Activated CD4-positive, alpha-beta memory T cell treated with anti-CD3 and anti-CD28 coated beads, Interleukin-2, amount 10 ng/mL, durations not matched to agents 7 days and 5 days (primary cell): ENCODE data around the gene GXYLT2. TPM values are rescaled to one million over a fixed set of nuclear protein-coding genes. Genes with fewer than 3 reads are reported as not detected.

Experiments
- CTCF ChIA-PET: fragments of 350-600 bp; sonication (Branson Sonifier 250); formaldehyde crosslinking; loops from one replicate; lab custom pipeline; 2021; ENCODE audit warnings: antibody characterized with exemption, inconsistent platforms; lab: Charles Lee
- POLR2A ChIA-PET: fragments of 350-600 bp; sonication (Branson Sonifier 250); formaldehyde crosslinking; loops from one replicate; lab custom pipeline; 2021; ENCODE audit warnings: antibody characterized with exemption; lab: Charles Lee
- DNase-seq: peaks from one replicate; pipeline ENCODE4 v3.0.0-alpha.2; 2020
- H3K27ac Mint-ChIP-seq: one replicate; pipeline ENCODE4 v1.8.0; 2021; ENCODE audit warnings: mild to moderate bottlenecking, mixed read lengths
- H3K27me3 Mint-ChIP-seq: one replicate; pipeline ENCODE4 v1.8.0; 2021; ENCODE audit warnings: mixed read lengths
- H3K36me3 Mint-ChIP-seq: one replicate; pipeline ENCODE4 v1.8.0; 2021; ENCODE audit warnings: low read depth, mixed read lengths
- H3K4me1 Mint-ChIP-seq: one replicate; pipeline ENCODE4 v1.8.0; 2021; ENCODE audit warnings: mixed read lengths
- H3K4me3 Mint-ChIP-seq: one replicate; pipeline ENCODE4 v1.8.0; 2021; ENCODE audit warnings: mild to moderate bottlenecking, mixed read lengths
- H3K9me3 Mint-ChIP-seq: one replicate; pipeline ENCODE4 v1.8.0; 2021; ENCODE audit warnings: mixed read lengths
- total RNA-seq, 2 experiments: library from RNA; stranded (reverse); gene quantifications; one replicate each; pipeline ENCODE4 v1.2.3, GENCODE V29; 2021

GXYLT2 gene, protein sequence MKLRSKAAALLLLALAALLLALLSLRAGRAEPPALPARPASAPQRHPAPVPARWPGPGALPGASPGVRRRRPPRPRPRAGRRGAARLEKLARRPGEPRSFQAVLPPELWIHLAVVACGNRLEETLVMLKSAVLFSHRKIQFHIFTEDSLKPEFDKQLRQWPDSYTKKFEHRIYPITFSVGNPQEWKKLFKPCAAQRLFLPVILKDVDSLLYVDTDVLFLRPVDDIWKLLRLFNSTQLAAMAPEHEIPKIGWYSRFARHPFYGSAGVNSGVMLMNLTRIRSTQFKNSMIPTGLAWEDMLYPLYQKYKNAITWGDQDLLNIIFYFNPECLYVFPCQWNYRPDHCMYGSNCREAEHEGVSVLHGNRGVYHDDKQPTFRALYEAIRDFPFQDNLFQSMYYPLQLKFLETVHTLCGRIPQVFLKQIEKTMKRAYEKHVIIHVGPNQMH
- total RNA-seq: not detected

DNA sequence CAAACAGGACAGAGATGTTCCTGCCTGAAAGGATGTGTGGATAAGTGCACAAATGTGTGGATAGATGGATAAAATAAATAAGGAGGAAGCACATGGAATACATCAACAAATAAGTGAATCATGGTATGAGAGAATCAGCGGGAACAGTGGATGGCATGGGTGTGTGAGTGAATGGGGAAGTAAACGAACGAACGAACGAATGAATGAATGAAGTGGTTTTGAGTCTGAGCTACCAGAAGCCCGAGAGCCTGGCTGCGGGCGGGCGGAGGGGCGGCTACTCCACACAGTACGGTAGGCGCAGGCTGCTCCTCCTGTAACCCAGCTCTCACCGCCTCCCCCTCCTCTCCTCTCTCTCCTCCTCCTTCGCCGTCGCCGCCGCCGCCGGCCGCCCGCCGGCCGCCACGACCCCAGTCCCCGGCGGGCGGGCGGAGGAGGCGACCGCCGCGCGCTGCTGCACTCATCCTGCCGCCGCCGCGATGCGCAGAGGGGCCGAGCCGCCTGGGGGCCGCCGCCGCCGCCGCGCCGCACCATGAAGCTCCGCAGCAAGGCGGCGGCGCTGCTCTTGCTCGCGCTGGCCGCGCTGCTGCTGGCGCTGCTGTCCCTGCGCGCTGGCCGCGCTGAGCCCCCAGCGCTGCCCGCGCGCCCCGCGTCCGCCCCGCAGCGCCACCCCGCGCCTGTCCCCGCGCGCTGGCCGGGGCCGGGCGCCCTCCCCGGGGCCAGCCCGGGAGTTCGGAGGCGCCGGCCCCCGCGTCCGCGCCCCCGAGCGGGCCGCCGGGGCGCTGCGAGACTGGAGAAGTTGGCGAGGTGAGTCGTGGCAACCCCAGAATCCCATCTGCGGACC, at the start of gene GXYLT2:
TSS of gene GXYLT2 (plus strand) at position 342 of the 841 bp plus-strand sequence. CDS start at position 530, 188 bp downstream.
- POLR2A ChIA-PET: no interaction called here
- Mint-ChIP-seq H3K4me3 (peak within 1 kb of the TSS; percentile 49), H3K27ac (no peak within 1 kb of the TSS), H3K9me3 (no peaks in the 10 kb centered on the region), H3K27me3 (peaks cover 83% of the 10 kb centered on the region), H3K36me3 (peaks cover 4% of the 10 kb centered on the region), H3K4me1 (peaks cover 6% of the 10 kb centered on the region)
- DNase-seq: peak; percentile 21
- CTCF ChIA-PET: interaction anchor here (1.0 to 2.0 kb wide), 3 partner anchors 9 to 37 kb away, joined by 3 to 7 read pairs (median 4); no protein-coding TSS in a partner anchor

- Mint-ChIP-seq H3K27me3 (no peaks in the 10 kb centered on the region), H3K4me1 (peaks cover 2% of the 10 kb centered on the region), H3K27ac (no peak overlapping the region), H3K9me3 (no peaks in the 10 kb centered on the region), H3K36me3 (peaks cover 32% of the 10 kb centered on the region), H3K4me3 (no peak overlapping the region)
- ChIA-PET CTCF (interaction anchor here (1.1 kb wide), 1 partner anchor 173 kb away, joined by 4 read pairs; no protein-coding TSS in a partner anchor), POLR2A (no interaction called here)
- no peak for DNase-seq
These were observed 48.8 kb upstream of the GXYLT2 start for GRCh38 chr3:72839057-72839456.

- H3K4me1 Mint-ChIP-seq: peaks cover 48% of the 10 kb centered on the region
- DNase-seq: no peak
- POLR2A ChIA-PET: no interaction called here
These were observed 43.3 kb upstream of the GXYLT2 start for GRCh38 chr3:72844436-72844993.

DNA sequence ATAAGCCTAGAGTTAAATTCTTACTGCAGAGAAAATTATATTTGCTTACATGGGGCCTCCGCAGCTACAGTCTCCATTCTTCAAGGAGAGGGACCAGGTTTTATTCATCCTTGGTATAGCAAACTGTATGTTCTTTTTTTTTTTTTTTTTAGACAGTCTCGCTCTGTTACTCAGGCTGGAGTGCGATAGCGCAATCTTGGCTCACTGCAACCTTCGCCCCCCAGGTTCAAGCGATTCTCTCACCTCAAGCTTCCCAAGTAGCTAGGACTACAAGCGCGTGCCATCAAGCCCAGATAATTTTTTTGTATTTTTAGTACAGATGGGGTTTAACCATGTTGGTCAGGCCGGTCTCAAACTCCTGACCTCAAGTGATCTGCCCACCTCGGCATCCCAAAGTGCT, 41.7 kb upstream of the GXYLT2 start:
- Mint-ChIP-seq H3K4me1 (peaks cover 51% of the 10 kb centered on the region), H3K27me3 (peaks cover 12% of the 10 kb centered on the region), H3K9me3 (no peaks in the 10 kb centered on the region), H3K27ac (no peak overlapping the region), H3K4me3 (peak overlapping the region; percentile 1), H3K36me3 (peaks cover 14% of the 10 kb centered on the region)
- DNase-seq: no peak
- POLR2A ChIA-PET: no interaction called here
- CTCF ChIA-PET: interaction anchor here (0.6 to 0.9 kb wide), 4 partner anchors 24 to 970 kb away, joined by 3 to 4 read pairs (median 3); no protein-coding TSS in a partner anchor

More at GRCh38 chr3:72844436-72844993, 43.3 kb upstream of the GXYLT2 start:
- no peaks in the 10 kb centered on the region for H3K9me3 Mint-ChIP-seq
- H3K27ac Mint-ChIP-seq: no peak overlapping the region
- H3K4me3 Mint-ChIP-seq: no peak overlapping the region
- peaks cover 20% of the 10 kb centered on the region for H3K36me3 Mint-ChIP-seq
- CTCF ChIA-PET: no interaction called here
- peaks cover 4% of the 10 kb centered on the region for H3K27me3 Mint-ChIP-seq

GRCh38 chr3:72847282-72847681, 40.6 kb upstream of the GXYLT2 start:
- Mint-ChIP-seq H3K36me3 (peaks cover 6% of the 10 kb centered on the region), H3K4me1 (peaks cover 51% of the 10 kb centered on the region), H3K27ac (peak overlapping the region; percentile 47), H3K4me3 (peak overlapping the region; percentile 93), H3K27me3 (peaks cover 16% of the 10 kb centered on the region), H3K9me3 (no peaks in the 10 kb centered on the region)
- ChIA-PET CTCF (interaction anchor here (1.1 to 2.1 kb wide), 2 partner anchors 25 to 209 kb away, joined by 6 to 9 read pairs; no protein-coding TSS in a partner anchor), POLR2A (interaction anchor here (1.3 to 1.6 kb wide), 3 partner anchors 9 to 25 kb away, joined by 3 to 7 read pairs (median 4); no protein-coding TSS in a partner anchor)
- no peak for DNase-seq

GRCh38 chr3:72847751-72848702, 39.8 kb upstream of the GXYLT2 start, which contains the start of gene SHQ1:
TSS of gene SHQ1 (minus strand) at chr3:72848445. CDS start at chr3:72848340, 105 bp downstream.
- CTCF ChIA-PET: interaction anchor here (1.1 to 2.1 kb wide), 3 partner anchors 25 to 237 kb away, joined by 3 to 9 read pairs (median 6); no protein-coding TSS in a partner anchor
- Mint-ChIP-seq H3K4me1 (peaks cover 51% of the 10 kb centered on the region), H3K27me3 (peaks cover 17% of the 10 kb centered on the region), H3K4me3 (peak within 1 kb of the TSS; percentile 93), H3K27ac (peak within 1 kb of the TSS; percentile 47), H3K36me3 (peaks cover 6% of the 10 kb centered on the region), H3K9me3 (no peaks in the 10 kb centered on the region)
- DNase-seq: peak; percentile 95
- POLR2A ChIA-PET: interaction anchor here (0.9 to 1.6 kb wide), 5 partner anchors 10 to 972 kb away, joined by 3 to 7 read pairs (median 3); partner anchors contain the start of gene RYBP

GRCh38 chr3:72848703-72849081, 39.2 kb upstream of the GXYLT2 start:
- Mint-ChIP-seq H3K36me3 (peaks cover 3% of the 10 kb centered on the region), H3K9me3 (no peaks in the 10 kb centered on the region), H3K27me3 (peaks cover 17% of the 10 kb centered on the region), H3K4me1 (peaks cover 51% of the 10 kb centered on the region), H3K27ac (peak overlapping the region; percentile 41), H3K4me3 (peak overlapping the region; percentile 93)
- peak; percentile 43 for DNase-seq
- POLR2A ChIA-PET: interaction anchor here (0.9 to 1.6 kb wide), 6 partner anchors 11 to 973 kb away, joined by 3 to 7 read pairs (median 3); partner anchors contain the start of gene RYBP
- CTCF ChIA-PET: interaction anchor here (1.2 to 2.1 kb wide), 2 partner anchors 26 to 237 kb away, joined by 3 to 9 read pairs; no protein-coding TSS in a partner anchor

DNA sequence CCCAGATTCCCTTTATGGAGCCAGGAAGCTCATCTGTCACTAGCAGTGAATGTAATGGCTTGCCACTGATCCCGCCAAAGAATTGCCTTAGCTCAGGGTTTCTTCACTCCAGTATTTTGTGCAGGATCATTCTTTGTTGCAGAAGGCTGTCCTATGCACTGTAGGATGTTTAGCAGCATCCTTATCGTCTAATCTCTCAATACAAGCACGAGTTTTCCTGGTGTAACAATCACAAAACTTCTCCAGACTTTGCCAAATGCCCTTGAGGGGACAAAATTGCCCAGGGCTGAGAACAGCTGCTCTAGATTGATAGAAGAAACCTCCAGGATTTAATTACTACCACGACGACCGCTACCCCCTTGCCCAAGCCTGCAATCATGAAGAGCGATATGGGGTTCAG, 32.8 kb upstream of the GXYLT2 start:
- peaks cover 17% of the 10 kb centered on the region for H3K27me3 Mint-ChIP-seq
- DNase-seq: no peak
- H3K4me1 Mint-ChIP-seq: no peaks in the 10 kb centered on the region
- no peak overlapping the region for H3K4me3 Mint-ChIP-seq
- no peaks in the 10 kb centered on the region for H3K9me3 Mint-ChIP-seq
- ChIA-PET CTCF (interaction anchor here (1.5 kb wide), 1 partner anchor 231 kb away, joined by 8 read pairs; no protein-coding TSS in a partner anchor), POLR2A (no interaction called here)
- H3K36me3 Mint-ChIP-seq: no peaks in the 10 kb centered on the region
- H3K27ac Mint-ChIP-seq: no peak overlapping the region

GRCh38 chr3:72860053-72860452, 27.8 kb upstream of the GXYLT2 start:
- Mint-ChIP-seq H3K27ac (no peak overlapping the region), H3K4me3 (no peak overlapping the region), H3K36me3 (no peaks in the 10 kb centered on the region), H3K4me1 (no peaks in the 10 kb centered on the region), H3K27me3 (peaks cover 3% of the 10 kb centered on the region), H3K9me3 (no peaks in the 10 kb centered on the region)
- CTCF ChIA-PET: interaction anchor here (1.1 kb wide), 1 partner anchor 9 kb away, joined by 3 read pairs; no protein-coding TSS in a partner anchor
- POLR2A ChIA-PET: no interaction called here
- no peak for DNase-seq

DNA sequence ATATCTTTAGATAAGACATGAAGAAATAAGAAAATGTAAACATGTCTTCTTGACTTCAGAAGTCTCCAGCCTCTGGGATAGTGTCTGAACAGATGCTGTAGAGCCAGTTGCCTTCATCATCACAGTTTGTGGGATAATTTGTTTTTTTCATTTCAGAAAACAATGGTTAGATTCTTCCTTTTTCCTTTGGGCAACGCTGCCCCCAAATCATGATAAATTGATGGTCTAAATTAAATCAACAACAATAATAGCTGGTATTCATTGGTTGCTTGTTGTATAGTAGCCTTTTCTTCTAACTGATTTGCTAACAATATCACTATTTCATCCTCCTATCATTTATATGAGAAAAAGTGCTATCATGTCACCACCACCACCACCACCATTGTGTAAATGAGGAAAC, 27.0 kb upstream of the GXYLT2 start:
- Mint-ChIP-seq H3K27me3 (no peaks in the 10 kb centered on the region), H3K36me3 (no peaks in the 10 kb centered on the region), H3K4me3 (no peak overlapping the region), H3K9me3 (no peaks in the 10 kb centered on the region), H3K27ac (no peak overlapping the region), H3K4me1 (no peaks in the 10 kb centered on the region)
- POLR2A ChIA-PET: no interaction called here
- no peak for DNase-seq
- CTCF ChIA-PET: interaction anchor here (0.7 to 1.1 kb wide), 2 partner anchors 10 to 196 kb away, joined by 3 to 4 read pairs; no protein-coding TSS in a partner anchor
